Prostate gland (tissue), 2 donors: ENCODE data around the gene UVRAG. TPM values are rescaled to one million over a fixed set of nuclear protein-coding genes. Genes with fewer than 3 reads are reported as not detected.

Source experiments
- DNase-seq: peaks from one replicate; pipeline ENCODE4 v3.0.0-alpha.2; 2019; ENCODE audit warnings: low spot score
- H3K27ac ChIP-seq, 2 donors: fragments of 200-600 bp; sonication (generic); 2 replicates each; pipeline ENCODE4 v1.5.1; 2017 to 2019
- H3K27me3 ChIP-seq: fragments of 200-600 bp; sonication (generic); replicated peaks from 2 replicates; pipeline ENCODE4 v1.5.1; 2019; ENCODE audit not compliant: insufficient read depth
- H3K36me3 ChIP-seq, 2 donors: fragments of 200-600 bp; sonication (generic); 1 replicate in 1 of 2; 2 replicates in 1 of 2; pipeline versions ENCODE4 v1.5.1 to v1.8.1; 2017 to 2019
- H3K4me1 ChIP-seq: fragments of 200-600 bp; sonication (generic); replicated peaks from 2 replicates; pipeline ENCODE4 v1.5.1; 2019
- H3K4me3 ChIP-seq, 2 donors: fragments of 200-600 bp; sonication (generic); 2 replicates each; pipeline ENCODE4 v1.5.1; 2017 to 2019
- H3K9me3 ChIP-seq: fragments of 200-600 bp; sonication (generic); 2 replicates; pipeline ENCODE4 v1.5.1; 2017
- CTCF ChIP-seq, 4 experiments: fragments of 200-600 bp in 2 of 4; fragments of 450-650 bp in 2 of 4; sonication (generic) in 2 of 4; IDR thresholded peaks; 1 replicate in 3 of 4; 2 replicates in 1 of 4; pipeline ENCODE4 v1.5.1; 2016 to 2019; ENCODE audit warnings: antibody characterized with exemption in 4 of 4, mild to moderate bottlenecking in 2 of 4, moderate library complexity in 2 of 4
- POLR2A ChIP-seq: fragments of 450-650 bp; IDR thresholded peaks from one replicate; pipeline ENCODE4 v1.6.1; 2016; ENCODE audit warnings: antibody characterized with exemption, mild to moderate bottlenecking
- POLR2AphosphoS5 ChIP-seq: sonication (generic); formaldehyde crosslinking; IDR thresholded peaks from one replicate; pipeline ENCODE4 v1.6.1; 2017; ENCODE audit warnings: antibody characterized with exemption
- WGBS: methylation state at CpG from one replicate; pipeline ENCODE4 v1.1.5; 2018; 5-methylcytosine and 5-hydroxymethylcytosine counted together
- intact Hi-C: fragments of 100-400 bp; cut with DNase I; formaldehyde crosslinking; loops from one replicate; pipeline ENCODE4 v1.14.2; 2022
- total RNA-seq, 2 donors: library from RNA; depleted of rRNA; stranded (reverse); fragments of >200 nt; gene quantifications; one replicate each; pipeline ENCODE4 v1.1.0, GENCODE V29; 2016

Gene UVRAG
- total RNA-seq, 2 donors from 2014 or later = 13.9 to 25.2 TPM

GRCh38 chr11:76033699-76034098, 218.7 kb downstream of the UVRAG start:
- TF ChIP-seq POLR2AphosphoS5 (no peak), POLR2A (no peak), CTCF (IDR thresholded peaks at IDR 0.05) (no peak)
- DNase-seq = no peak

GRCh38 chr11:76035020-76035419, 220.0 kb downstream of the UVRAG start:
- 98% methylated on average over 2 of the region's 2 CpGs for whole genome bisulfite sequencing
- intact Hi-C loops = no loop called here
- H3K4me3 ChIP-seq = no peak overlapping the region
- TF ChIP-seq POLR2A (no peak), POLR2AphosphoS5 (no peak), CTCF (IDR thresholded peaks at IDR 0.05) (no peak)
- H3K9me3 ChIP-seq = no peaks in the 10 kb centered on the region
- no peak overlapping the region for H3K27ac ChIP-seq
- no peak for DNase-seq
- no peaks in the 10 kb centered on the region for H3K4me1 ChIP-seq
- H3K27me3 ChIP-seq = no peaks in the 10 kb centered on the region
- H3K36me3 ChIP-seq = no peaks in the 10 kb centered on the region

More at GRCh38 chr11:76033699-76034098, 218.7 kb downstream of the UVRAG start:
- intact Hi-C loops = no loop called here
- no peak overlapping the region for H3K4me3 ChIP-seq
- H3K36me3 ChIP-seq = no peaks in the 10 kb centered on the region
- H3K27me3 ChIP-seq = no peaks in the 10 kb centered on the region
- no peak overlapping the region for H3K27ac ChIP-seq
- H3K9me3 ChIP-seq = no peaks in the 10 kb centered on the region
- H3K4me1 ChIP-seq = no peaks in the 10 kb centered on the region

- H3K9me3 ChIP-seq = no peaks in the 10 kb centered on the region
- no peak overlapping the region for H3K4me3 ChIP-seq
- no peaks in the 10 kb centered on the region for H3K27me3 ChIP-seq
- H3K36me3 ChIP-seq = no peaks in the 10 kb centered on the region
- no peaks in the 10 kb centered on the region for H3K4me1 ChIP-seq
- TF ChIP-seq POLR2AphosphoS5 (no peak), CTCF (IDR thresholded peaks at IDR 0.05) (no peak), POLR2A (no peak)
- H3K27ac ChIP-seq = no peak overlapping the region
- intact Hi-C loops = no loop called here
- DNase-seq = no peak
Observed at GRCh38 chr11:76038608-76039007, 223.6 kb downstream of the UVRAG start.

- Histone ChIP-seq H3K4me1 (no peaks in the 10 kb centered on the region), H3K9me3 (no peaks in the 10 kb centered on the region), H3K27ac (no peak overlapping the region), H3K36me3 (no peaks in the 10 kb centered on the region), H3K27me3 (no peaks in the 10 kb centered on the region), H3K4me3 (no peak overlapping the region)
- TF ChIP-seq POLR2AphosphoS5 (no peak), POLR2A (no peak), CTCF (IDR thresholded peaks at IDR 0.05) (no peak)
- intact Hi-C loops = no loop called here
- 100% methylated on average over 3 of the region's 3 CpGs for WGBS
- DNase-seq = no peak
Observed at GRCh38 chr11:76041208-76041607, 226.2 kb downstream of the UVRAG start.

- 87% methylated on average over 7 of the region's 7 CpGs for WGBS
- H3K27me3 ChIP-seq = no peaks in the 10 kb centered on the region
- no peak for DNase-seq
- H3K4me3 ChIP-seq = no peak overlapping the region
- no peaks in the 10 kb centered on the region for H3K4me1 ChIP-seq
- no peaks in the 10 kb centered on the region for H3K36me3 ChIP-seq
- H3K27ac ChIP-seq = no peak overlapping the region
- intact Hi-C loops = no loop called here
- TF ChIP-seq POLR2AphosphoS5 = no peak
- TF ChIP-seq CTCF (IDR thresholded peaks at IDR 0.05) = no peak
- no peak for TF ChIP-seq POLR2A
- H3K9me3 ChIP-seq = no peaks in the 10 kb centered on the region
Observed at GRCh38 chr11:76044750-76045320, 229.8 kb downstream of the UVRAG start.
